Upper lobe of right lung (tissue), 1 donor: ENCODE data around the gene GJA9. TPM values are rescaled to one million over a fixed set of nuclear protein-coding genes. Genes with fewer than 3 reads are reported as not detected.

Experiments
- ATAC-seq: fragments of 200-7000 bp; cut with Tn5 transposase; one replicate; pipeline ENCODE4 v1.9.1; 2020; ENCODE audit warnings: mild to moderate bottlenecking, moderate library complexity
- DNase-seq: peaks from one replicate; pipeline ENCODE4 v3.0.0-alpha.2; 2020
- H3K27ac ChIP-seq: fragments of 200-600 bp; one replicate; pipeline ENCODE4 v1.8.0; 2022
- H3K27me3 ChIP-seq: fragments of 200-600 bp; one replicate; pipeline ENCODE4 v1.8.0; 2022; ENCODE audit warnings: mild to moderate bottlenecking
- H3K36me3 ChIP-seq: fragments of 200-600 bp; one replicate; pipeline ENCODE4 v1.8.0; 2022
- H3K4me1 ChIP-seq: fragments of 200-600 bp; one replicate; pipeline ENCODE4 v1.8.0; 2022
- H3K4me3 ChIP-seq: fragments of 200-600 bp; one replicate; pipeline ENCODE4 v1.8.0; 2022; ENCODE audit warnings: mild to moderate bottlenecking
- H3K9me3 ChIP-seq: fragments of 200-600 bp; one replicate; pipeline ENCODE4 v1.8.0; 2022
- CTCF ChIP-seq: fragments of 200-600 bp; IDR thresholded peaks from one replicate; pipeline ENCODE4 v1.8.0; 2022; ENCODE audit warnings: antibody characterized with exemption
- intact Hi-C: fragments of 100-400 bp; cut with DNase I; formaldehyde crosslinking; loops from one replicate; pipeline ENCODE4 v1.11.0; 2022
- total RNA-seq: library from RNA; stranded (reverse); fragmentation: NEBNext Ultra II Directional; extraction: Animal tissue kit (Norgen Biotek cat#: 25700); gene quantifications from one replicate; pipeline ENCODE4 v1.2.1, GENCODE V29; 2021
- donor health status: DM: no; HTN: yes; CAD: no; lungs with severe emphysema.

Gene GJA9
- total RNA-seq, 1 donor from 2014 or later, result not detected

GRCh38 chr1:38834221-38834782 is 47.1 kb downstream of the GJA9 start:
- H3K36me3 ChIP-seq, result peaks cover 24% of the 10 kb centered on the region
- H3K27ac ChIP-seq, result no peak overlapping the region
- H3K4me1 ChIP-seq, result no peaks in the 10 kb centered on the region
- H3K27me3 ChIP-seq, result no peaks in the 10 kb centered on the region
- no peak for TF ChIP-seq CTCF
- DNase-seq (no peak), ATAC-seq (peak; percentile 44)
- intact Hi-C loops, result loop anchor here (10.0 kb wide), 1 partner anchor 810 kb away; no protein-coding TSS in a partner anchor
- H3K9me3 ChIP-seq, result no peaks in the 10 kb centered on the region
- no peak overlapping the region for H3K4me3 ChIP-seq

GRCh38 chr1:38833146-38833545 is 48.2 kb downstream of the GJA9 start:
- Histone ChIP-seq H3K27me3 (no peaks in the 10 kb centered on the region), H3K4me1 (no peaks in the 10 kb centered on the region), H3K36me3 (peaks cover 13% of the 10 kb centered on the region), H3K4me3 (no peak overlapping the region), H3K9me3 (no peaks in the 10 kb centered on the region), H3K27ac (no peak overlapping the region)
- no peak for TF ChIP-seq CTCF
- ATAC-seq (peak; percentile 20), DNase-seq (no peak)
- intact Hi-C loops, result loop anchor here (10.0 kb wide), 1 partner anchor 808 kb away; no protein-coding TSS in a partner anchor

- intact Hi-C loops, result loop anchor here (10.0 kb wide), 1 partner anchor 808 kb away; no protein-coding TSS in a partner anchor
- Histone ChIP-seq H3K27ac (no peak overlapping the region), H3K4me3 (no peak overlapping the region), H3K27me3 (peaks cover 5% of the 10 kb centered on the region), H3K9me3 (no peaks in the 10 kb centered on the region), H3K36me3 (peaks cover 5% of the 10 kb centered on the region), H3K4me1 (no peaks in the 10 kb centered on the region)
- ATAC-seq (no peak), DNase-seq (no peak)
- no peak for TF ChIP-seq CTCF
Observed at GRCh38 chr1:38832370-38832734, 49.0 kb downstream of the GJA9 start.

GRCh38 chr1:38831731-38832369 is 49.5 kb downstream of the GJA9 start:
- no peak for DNase-seq
- Histone ChIP-seq H3K4me1 (no peaks in the 10 kb centered on the region), H3K36me3 (no peaks in the 10 kb centered on the region), H3K27ac (no peak overlapping the region), H3K27me3 (peaks cover 5% of the 10 kb centered on the region), H3K9me3 (no peaks in the 10 kb centered on the region), H3K4me3 (no peak overlapping the region)
- intact Hi-C loops, result loop anchor here (10.0 kb wide), 1 partner anchor 807 kb away; no protein-coding TSS in a partner anchor
- ATAC-seq, result no peak
- TF ChIP-seq CTCF, result no peak

GRCh38 chr1:38829368-38829767 is 52.0 kb downstream of the GJA9 start:
- H3K36me3 ChIP-seq, result no peaks in the 10 kb centered on the region
- no peaks in the 10 kb centered on the region for H3K9me3 ChIP-seq
- H3K27me3 ChIP-seq, result peaks cover 5% of the 10 kb centered on the region
- TF ChIP-seq CTCF, result no peak
- no peak overlapping the region for H3K27ac ChIP-seq
- no peak overlapping the region for H3K4me3 ChIP-seq
- intact Hi-C loops, result no loop called here
- H3K4me1 ChIP-seq, result no peaks in the 10 kb centered on the region
- ATAC-seq, result no peak
- no peak for DNase-seq
